Neural progenitor cell (in vitro differentiated cells): ENCODE data around the gene C2orf78. TPM values are rescaled to one million over a fixed set of nuclear protein-coding genes. Genes with fewer than 3 reads are reported as not detected.

Experiments used
- DNase-seq: peaks from one replicate; pipeline ENCODE4 v3.0.0-alpha.2; 2016; ENCODE audit warnings: low spot score
- H2AFZ ChIP-seq: fragments of 200-600 bp; sonication (generic); replicated peaks from 2 replicates; pipeline ENCODE4 v1.6.1; 2016; ENCODE audit warnings: antibody characterized with exemption
- H3F3A ChIP-seq: fragments of 200-600 bp; sonication (generic); 2 replicates; pipeline ENCODE4 v1.6.1; 2016; ENCODE audit warnings: antibody characterized with exemption, low read depth
- H3K27ac ChIP-seq: fragments of 200-600 bp; sonication (generic); 2 replicates; pipeline ENCODE4 v1.5.1; 2016; ENCODE audit warnings: mild to moderate bottlenecking
- H3K27me3 ChIP-seq: fragments of 200-600 bp; sonication (generic); 2 replicates; pipeline ENCODE4 v1.6.1; 2016; ENCODE audit warnings: mild to moderate bottlenecking, moderate library complexity
- H3K36me3 ChIP-seq: fragments of 200-600 bp; sonication (generic); 2 replicates; pipeline ENCODE4 v1.5.1; 2016
- H3K4me1 ChIP-seq: fragments of 200-600 bp; sonication (generic); 2 replicates; pipeline ENCODE4 v1.6.1; 2016; ENCODE audit warnings: mixed run types
- H3K4me2 ChIP-seq: fragments of 200-600 bp; sonication (generic); 2 replicates; pipeline ENCODE4 v1.6.1; 2016
- H3K4me3 ChIP-seq: fragments of 200-600 bp; sonication (generic); 2 replicates; pipeline ENCODE4 v1.5.1; 2016
- H3K79me2 ChIP-seq: fragments of 200-600 bp; sonication (generic); 2 replicates; pipeline ENCODE4 v1.6.1; 2016; ENCODE audit warnings: low read depth
- H3K9ac ChIP-seq: fragments of 200-600 bp; sonication (generic); 2 replicates; pipeline ENCODE4 v1.6.1; 2016
- H3K9me3 ChIP-seq: fragments of 200-600 bp; sonication (generic); 2 replicates; pipeline ENCODE4 v1.5.1; 2016; ENCODE audit warnings: low read depth
- H4K20me1 ChIP-seq: fragments of 200-600 bp; sonication (generic); 2 replicates; pipeline ENCODE4 v1.6.1; 2016; ENCODE audit warnings: low read depth
- H3K27ac Mint-ChIP-seq: 3 replicates; pipeline ENCODE4 v1.8.0; 2021; ENCODE audit warnings: mixed read lengths
- H3K27me3 Mint-ChIP-seq: 2 replicates; pipeline ENCODE4 v1.8.0; 2022; ENCODE audit warnings: low read depth, mild to moderate bottlenecking, inconsistent platforms, moderate library complexity, mixed read lengths; ENCODE audit not compliant: insufficient read depth
- H3K36me3 Mint-ChIP-seq: 3 replicates; pipeline ENCODE4 v1.8.0; 2021; ENCODE audit warnings: mixed read lengths
- H3K4me1 Mint-ChIP-seq: 3 replicates; pipeline ENCODE4 v1.8.0; 2021; ENCODE audit warnings: mixed read lengths
- H3K4me3 Mint-ChIP-seq: 3 replicates; pipeline ENCODE4 v1.8.0; 2021; ENCODE audit warnings: mild to moderate bottlenecking, moderate library complexity, mixed read lengths
- H3K9me3 Mint-ChIP-seq: 3 replicates; pipeline ENCODE4 v1.8.0; 2020; ENCODE audit warnings: mixed read lengths
- CTCF ChIP-seq: fragments of 200-600 bp; sonication (generic); IDR thresholded peaks from 2 replicates; pipeline ENCODE4 v1.5.1; 2017; ENCODE audit warnings: antibody characterized with exemption, mild to moderate bottlenecking
- EZH2 ChIP-seq: fragments of 200-600 bp; sonication (generic); IDR thresholded peaks from 2 replicates; pipeline ENCODE4 v1.6.1; 2017; ENCODE audit warnings: antibody characterized with exemption, mild to moderate bottlenecking, moderate library complexity
- EZH2phosphoT487 ChIP-seq: fragments of 200-600 bp; sonication (generic); IDR thresholded peaks from 2 replicates; pipeline ENCODE4 v1.6.1; 2017; ENCODE audit warnings: antibody characterized with exemption
- total RNA-seq: library from RNA; depleted of rRNA; stranded (reverse); fragments of >200 nt; gene quantifications from 2 replicates; pipeline ENCODE4 v1.2.3, GENCODE V29; 2015; ENCODE audit warnings: low replicate concordance

The C2orf78 gene
- total RNA-seq, 1 donor from 2014 or later: 0.21 TPM

- Mint-ChIP-seq H3K27me3 (no peaks in the 10 kb centered on the region), H3K27ac (no peak overlapping the region), H3K4me3 (no peak overlapping the region), H3K36me3 (no peaks in the 10 kb centered on the region), H3K9me3 (no peaks in the 10 kb centered on the region), H3K4me1 (no peaks in the 10 kb centered on the region)
- H3K79me2 ChIP-seq: no peaks in the 10 kb centered on the region
- H3K27me3 ChIP-seq: peaks cover 35% of the 10 kb centered on the region
- H3K9ac ChIP-seq: no peak overlapping the region
- no peaks in the 10 kb centered on the region for H3F3A ChIP-seq
- H3K4me2 ChIP-seq: no peak overlapping the region
- no peaks in the 10 kb centered on the region for H4K20me1 ChIP-seq
- H3K4me3 ChIP-seq: no peak overlapping the region
- no peak overlapping the region for H3K27ac ChIP-seq
- H3K36me3 ChIP-seq: no peaks in the 10 kb centered on the region
- H2AFZ ChIP-seq: no peak overlapping the region
- no peak for DNase-seq
- H3K9me3 ChIP-seq: no peaks in the 10 kb centered on the region
- no peaks in the 10 kb centered on the region for H3K4me1 ChIP-seq
- TF ChIP-seq CTCF: no peak
Observed at GRCh38 chr2:73823416-73823815, 39.4 kb downstream of the C2orf78 start.

- Histone ChIP-seq H3K4me3 (no peak overlapping the region), H3K27ac (no peak overlapping the region), H2AFZ (no peak overlapping the region), H3K4me1 (no peaks in the 10 kb centered on the region), H3K4me2 (no peak overlapping the region), H3K9ac (no peak overlapping the region), H3F3A (peaks cover 2% of the 10 kb centered on the region), H3K36me3 (no peaks in the 10 kb centered on the region), H3K9me3 (no peaks in the 10 kb centered on the region), H3K27me3 (peaks cover 35% of the 10 kb centered on the region), H3K79me2 (no peaks in the 10 kb centered on the region), H4K20me1 (no peaks in the 10 kb centered on the region)
- Mint-ChIP-seq H3K4me3 (no peak overlapping the region), H3K9me3 (no peaks in the 10 kb centered on the region), H3K27ac (no peak overlapping the region), H3K27me3 (no peaks in the 10 kb centered on the region), H3K4me1 (peaks cover 3% of the 10 kb centered on the region), H3K36me3 (no peaks in the 10 kb centered on the region)
- peak; percentile 61 for DNase-seq
- TF ChIP-seq EZH2: no peak
- peak; percentile 85 for TF ChIP-seq CTCF
- TF ChIP-seq EZH2phosphoT487: no peak
Observed at GRCh38 chr2:73823916-73824523, 40.0 kb downstream of the C2orf78 start.

- no peak overlapping the region for H3K27ac ChIP-seq
- TF ChIP-seq EZH2phosphoT487: no peak
- TF ChIP-seq CTCF: no peak
- TF ChIP-seq EZH2: no peak
- H4K20me1 ChIP-seq: no peaks in the 10 kb centered on the region
- Mint-ChIP-seq H3K4me3 (no peak overlapping the region), H3K36me3 (no peaks in the 10 kb centered on the region), H3K27ac (no peak overlapping the region), H3K9me3 (no peaks in the 10 kb centered on the region), H3K27me3 (no peaks in the 10 kb centered on the region), H3K4me1 (peaks cover 13% of the 10 kb centered on the region)
- DNase-seq: no peak
- H3K9me3 ChIP-seq: no peaks in the 10 kb centered on the region
- peaks cover 13% of the 10 kb centered on the region for H3K79me2 ChIP-seq
- no peak overlapping the region for H3K9ac ChIP-seq
- peaks cover 10% of the 10 kb centered on the region for H3F3A ChIP-seq
- H3K36me3 ChIP-seq: no peaks in the 10 kb centered on the region
- H3K27me3 ChIP-seq: peaks cover 35% of the 10 kb centered on the region
- H2AFZ ChIP-seq: no peak overlapping the region
- peaks cover 9% of the 10 kb centered on the region for H3K4me1 ChIP-seq
- no peak overlapping the region for H3K4me2 ChIP-seq
- H3K4me3 ChIP-seq: no peak overlapping the region
Observed at GRCh38 chr2:73825408-73825807, 41.4 kb downstream of the C2orf78 start.
